A549 (cell line): ENCODE data around the gene RCOR2. TPM values are rescaled to one million over a fixed set of nuclear protein-coding genes. Genes with fewer than 3 reads are reported as not detected.

Source experiments
- ATAC-seq, 2 experiments: fragments of 200-7000 bp in 1 of 2; fragments of >200 bp in 1 of 2; cut with Nextera tagmentation in 1 of 2; cut with Tn5 transposase in 1 of 2; 3 replicates each; pipeline versions ENCODE4 v1.8.0 to v1.9.1; 2018 to 2020; ENCODE audit warnings: mild to moderate bottlenecking in 1 of 2, moderate library complexity in 1 of 2
- CTCF ChIA-PET: fragments of 300-600 bp; sonication (Branson Sonifier 250); formaldehyde crosslinking; extraction: SDS; loops from one replicate; lab custom pipeline; 2021; ENCODE audit warnings: antibody characterized with exemption, inconsistent platforms; lab: Yijun Ruan, JAX
- POLR2A ChIA-PET: fragments of 350-600 bp; formaldehyde crosslinking; extraction: SDS; loops from one replicate; lab custom pipeline; 2021; ENCODE audit warnings: antibody characterized with exemption, inconsistent platforms; lab: Yijun Ruan, JAX
- DNase-seq, 2 experiments: peaks; one replicate each; pipeline versions ENCODE4 v3.0.0 to v3.0.0-alpha.2; 2011 to 2016; ENCODE audit warnings: low read depth in 1 of 2, low spot score in 1 of 2
- FAIRE-seq: peaks from 2 replicates; lab custom pipeline; 2011; peaks lifted over from hg19 to GRCh38; lab: Jason Lieb, UNC
- H3K27ac ChIP-seq, 2 experiments: fragments of >200 bp; sonication (Bioruptor Twin); formaldehyde crosslinking; 3 replicates each; pipeline ENCODE4 v1.5.1; 2016 to 2017
- H3K4me1 ChIP-seq: fragments of >200 bp; sonication (Bioruptor Twin); formaldehyde crosslinking; 3 replicates; pipeline ENCODE4 v1.6.1; 2016
- H3K4me2 ChIP-seq: fragments of >200 bp; sonication (Bioruptor Twin); formaldehyde crosslinking; 3 replicates; pipeline ENCODE4 v1.6.1; 2016
- H3K4me3 ChIP-seq: fragments of >200 bp; sonication (Bioruptor Twin); formaldehyde crosslinking; 3 replicates; pipeline ENCODE4 v1.5.1; 2016
- H3K9me3 ChIP-seq: fragments of >200 bp; sonication (Bioruptor Twin); formaldehyde crosslinking; 3 replicates; pipeline ENCODE4 v1.6.1; 2016
- BHLHE40 ChIP-seq: IDR thresholded peaks from 2 replicates; pipeline ENCODE4 v1.6.1; 2012; ENCODE audit warnings: low read depth, low read length, inconsistent platforms
- CEBPB ChIP-seq, 2 experiments: fragments of >200 bp in 1 of 2; sonication (Bioruptor Twin) in 1 of 2; formaldehyde crosslinking in 1 of 2; IDR thresholded peaks; 2 replicates each; pipeline ENCODE4 v1.6.1; 2012 to 2016
- CHD4 ChIP-seq: fragments of 200-600 bp; sonication (generic); IDR thresholded peaks from 2 replicates; pipeline ENCODE4 v1.6.1; 2016; ENCODE audit warnings: antibody characterized with exemption, mild to moderate bottlenecking, borderline replicate concordance
- FOSB ChIP-seq: fragments of 250-450 bp; sonication (Bioruptor Pico); IDR thresholded peaks from 2 replicates; pipeline ENCODE4 v1.5.0; 2020; ENCODE audit warnings: mild to moderate bottlenecking, moderate library complexity
- FOXS1 ChIP-seq: fragments of 250-450 bp; sonication (Bioruptor Pico); IDR thresholded peaks from 2 replicates; pipeline ENCODE4 v1.5.0; 2020; ENCODE audit warnings: mild to moderate bottlenecking, moderate library complexity
- GATA3 ChIP-seq: IDR thresholded peaks from 2 replicates; pipeline ENCODE4 v1.6.1; 2012; ENCODE audit warnings: borderline replicate concordance
- HOXB13 ChIP-seq: fragments of 250-450 bp; sonication (Bioruptor Pico); IDR thresholded peaks from 2 replicates; pipeline ENCODE4 v1.5.0; 2020; ENCODE audit warnings: low read depth, mild to moderate bottlenecking, moderate library complexity
- MAFK ChIP-seq: fragments of 450-650 bp; IDR thresholded peaks from 2 replicates; pipeline ENCODE4 v1.6.1; 2014; ENCODE audit not compliant: partially characterized antibody
- MYC ChIP-seq: IDR thresholded peaks from 2 replicates; pipeline ENCODE4 v1.6.1; 2012; ENCODE audit warnings: mild to moderate bottlenecking, inconsistent platforms, low read length, improper control_type of control experiment, borderline replicate concordance
- PHF8 ChIP-seq: fragments of 200-600 bp; sonication (generic); IDR thresholded peaks from 2 replicates; pipeline ENCODE4 v1.6.1; 2016; ENCODE audit warnings: low read depth, mild to moderate bottlenecking, antibody characterized with exemption, moderate library complexity, borderline replicate concordance
- POLR2A ChIP-seq: IDR thresholded peaks from 2 replicates; pipeline ENCODE4 v1.6.1; 2012; ENCODE audit warnings: mild to moderate bottlenecking, low read length
- RAD21 ChIP-seq, 2 experiments: fragments of >200 bp in 1 of 2; sonication (Bioruptor Twin) in 1 of 2; formaldehyde crosslinking in 1 of 2; IDR thresholded peaks in 1 of 2; conservative IDR thresholded peaks in 1 of 2; 2 replicates in 1 of 2; 3 replicates in 1 of 2; pipeline ENCODE4 v1.6.1; 2012 to 2018; ENCODE audit warnings: inconsistent platforms in 1 of 2
- RFX5 ChIP-seq: fragments of 450-650 bp; IDR thresholded peaks from 2 replicates; pipeline ENCODE4 v1.7.1; 2014; ENCODE audit warnings: antibody characterized with exemption, mild to moderate bottlenecking, moderate library complexity
- ZFP36 ChIP-seq: fragments of 450-650 bp; IDR thresholded peaks from 2 replicates; pipeline ENCODE4 v1.6.1; 2014; ENCODE audit warnings: borderline replicate concordance; ENCODE audit not compliant: partially characterized antibody
- ZNF302 ChIP-seq: fragments of 250-450 bp; sonication (Bioruptor Pico); IDR thresholded peaks from 2 replicates; pipeline ENCODE4 v1.9.0; 2021; ENCODE audit warnings: inconsistent platforms, mild to moderate bottlenecking, moderate library complexity
- WGBS: methylation state at CpG from one replicate; pipeline ENCODE4 v1.1.6; 2017; ENCODE audit errors: missing lambda C conversion rate; 5-methylcytosine and 5-hydroxymethylcytosine counted together
- polyA plus RNA-seq, 4 experiments: library from polyadenylated mRNA; depleted of rRNA in 3 of 4; stranded (reverse); fragments of >200 nt; fragmentation: RNase III in 1 of 4; extraction: RNeasy Plus Mini Kit Qiagen cat#74134 plus additional on column Dnase treatment in 1 of 4; gene quantifications; 2 replicates in 3 of 4; 3 replicates in 1 of 4; pipeline ENCODE4 v1.2.3, GENCODE V29; 2011 to 2017
- TF ChIP-seq, protein P1 (sequence below): fragments of 200-600 bp; sonication (generic); IDR thresholded peaks from 2 replicates; pipeline ENCODE4 v1.6.1; 2016; ENCODE audit warnings: antibody characterized with exemption, mild to moderate bottlenecking, moderate library complexity
- TF ChIP-seq, protein P2 (sequence below): fragments of 250-450 bp; sonication (Bioruptor Pico); IDR thresholded peaks from 2 replicates; pipeline ENCODE4 v1.5.0; 2021; ENCODE audit warnings: mild to moderate bottlenecking, moderate library complexity, borderline replicate concordance
- TF ChIP-seq, protein P3 (sequence below): fragments of >200 bp; sonication (Bioruptor Twin); formaldehyde crosslinking; IDR thresholded peaks from 3 replicates; pipeline ENCODE4 v1.5.1; 2016
- TF ChIP-seq, protein P4 (sequence below): fragments of 450-650 bp; IDR thresholded peaks from 2 replicates; pipeline ENCODE4 v1.6.1; 2014; ENCODE audit warnings: antibody characterized with exemption
- TF ChIP-seq, protein P5 (sequence below): IDR thresholded peaks from 2 replicates; pipeline ENCODE4 v1.6.1; 2012

Gene RCOR2
- polyA plus RNA-seq, 2 of the 4 experiments (the other 2 are of a cell fraction), result 0.46 to 2.5 TPM

DNA sequence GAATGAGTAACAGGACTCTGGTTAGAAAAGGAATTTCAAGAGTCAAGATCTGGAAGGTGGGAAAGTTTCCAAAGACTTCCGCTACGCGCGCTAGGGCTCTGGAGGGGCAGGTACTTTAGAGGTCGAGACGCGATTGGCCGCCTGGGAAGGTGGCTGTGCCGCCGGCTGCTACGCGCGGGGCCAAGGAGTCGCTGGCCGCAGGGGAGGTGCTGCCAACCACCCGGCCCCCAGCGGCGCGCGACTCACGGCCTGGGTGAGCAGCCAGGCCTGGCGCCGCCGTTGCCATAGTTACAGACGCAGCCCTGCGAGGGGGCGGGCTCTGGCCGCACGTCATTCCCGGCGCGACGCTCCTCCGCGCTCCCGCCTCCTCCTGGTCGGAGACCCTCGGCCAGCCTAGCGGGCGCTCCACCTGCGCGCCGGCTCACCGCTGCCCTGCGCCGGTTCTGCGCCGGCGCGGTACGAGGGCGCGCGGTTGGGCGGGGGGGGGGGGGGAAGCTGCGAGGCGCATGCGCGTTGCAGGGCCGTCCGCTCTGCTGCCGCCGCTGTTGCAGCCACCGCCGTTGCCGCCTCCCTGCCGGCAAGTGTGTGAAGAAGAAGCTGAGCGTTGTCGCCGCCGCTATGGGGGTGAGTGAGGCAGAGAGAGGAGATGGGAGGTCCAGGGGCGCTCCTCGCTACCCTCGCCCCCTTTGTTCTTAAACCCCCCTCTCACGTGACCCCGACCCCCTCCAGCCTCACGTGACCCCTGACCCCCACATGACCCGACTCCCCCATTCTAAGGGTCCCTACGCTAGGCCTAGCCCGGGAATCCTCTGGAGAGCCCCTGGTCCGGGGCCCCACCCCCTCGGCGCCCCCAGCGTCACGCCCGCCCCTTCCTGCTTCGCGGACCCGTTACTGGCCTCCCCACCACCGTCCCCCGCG lies 21.8 kb upstream of the RCOR2 start, which contains the start of gene NAA40 (continued):
- TF ChIP-seq CEBPB (IDR thresholded peaks at IDR 0.05) (no peak), FOSB (CRISPR knock-in tag) (no peak), POLR2A (peak; percentile 84), BHLHE40 (peak; percentile 52; the same call in 1 of the 2 replicates), RAD21 (conservative IDR thresholded peaks at IDR 0.05 in 1 of 2, IDR thresholded peaks at IDR 0.05 in 1 of 2) (no peak), ZFP36 (no peak), MAFK (no peak), HOXB13 (CRISPR knock-in tag) (no peak), MYC (0 out of 2 replicates have a peak, but pooled peaks have one; percentile 62), ZNF302 (CRISPR knock-in tag) (no peak), GATA3 (no peak), FOXS1 (no peak)
- TF ChIP-seq, protein P1, sequence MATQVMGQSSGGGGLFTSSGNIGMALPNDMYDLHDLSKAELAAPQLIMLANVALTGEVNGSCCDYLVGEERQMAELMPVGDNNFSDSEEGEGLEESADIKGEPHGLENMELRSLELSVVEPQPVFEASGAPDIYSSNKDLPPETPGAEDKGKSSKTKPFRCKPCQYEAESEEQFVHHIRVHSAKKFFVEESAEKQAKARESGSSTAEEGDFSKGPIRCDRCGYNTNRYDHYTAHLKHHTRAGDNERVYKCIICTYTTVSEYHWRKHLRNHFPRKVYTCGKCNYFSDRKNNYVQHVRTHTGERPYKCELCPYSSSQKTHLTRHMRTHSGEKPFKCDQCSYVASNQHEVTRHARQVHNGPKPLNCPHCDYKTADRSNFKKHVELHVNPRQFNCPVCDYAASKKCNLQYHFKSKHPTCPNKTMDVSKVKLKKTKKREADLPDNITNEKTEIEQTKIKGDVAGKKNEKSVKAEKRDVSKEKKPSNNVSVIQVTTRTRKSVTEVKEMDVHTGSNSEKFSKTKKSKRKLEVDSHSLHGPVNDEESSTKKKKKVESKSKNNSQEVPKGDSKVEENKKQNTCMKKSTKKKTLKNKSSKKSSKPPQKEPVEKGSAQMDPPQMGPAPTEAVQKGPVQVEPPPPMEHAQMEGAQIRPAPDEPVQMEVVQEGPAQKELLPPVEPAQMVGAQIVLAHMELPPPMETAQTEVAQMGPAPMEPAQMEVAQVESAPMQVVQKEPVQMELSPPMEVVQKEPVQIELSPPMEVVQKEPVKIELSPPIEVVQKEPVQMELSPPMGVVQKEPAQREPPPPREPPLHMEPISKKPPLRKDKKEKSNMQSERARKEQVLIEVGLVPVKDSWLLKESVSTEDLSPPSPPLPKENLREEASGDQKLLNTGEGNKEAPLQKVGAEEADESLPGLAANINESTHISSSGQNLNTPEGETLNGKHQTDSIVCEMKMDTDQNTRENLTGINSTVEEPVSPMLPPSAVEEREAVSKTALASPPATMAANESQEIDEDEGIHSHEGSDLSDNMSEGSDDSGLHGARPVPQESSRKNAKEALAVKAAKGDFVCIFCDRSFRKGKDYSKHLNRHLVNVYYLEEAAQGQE, result peak; percentile 39; the same call in 1 of the 2 replicates

DNA sequence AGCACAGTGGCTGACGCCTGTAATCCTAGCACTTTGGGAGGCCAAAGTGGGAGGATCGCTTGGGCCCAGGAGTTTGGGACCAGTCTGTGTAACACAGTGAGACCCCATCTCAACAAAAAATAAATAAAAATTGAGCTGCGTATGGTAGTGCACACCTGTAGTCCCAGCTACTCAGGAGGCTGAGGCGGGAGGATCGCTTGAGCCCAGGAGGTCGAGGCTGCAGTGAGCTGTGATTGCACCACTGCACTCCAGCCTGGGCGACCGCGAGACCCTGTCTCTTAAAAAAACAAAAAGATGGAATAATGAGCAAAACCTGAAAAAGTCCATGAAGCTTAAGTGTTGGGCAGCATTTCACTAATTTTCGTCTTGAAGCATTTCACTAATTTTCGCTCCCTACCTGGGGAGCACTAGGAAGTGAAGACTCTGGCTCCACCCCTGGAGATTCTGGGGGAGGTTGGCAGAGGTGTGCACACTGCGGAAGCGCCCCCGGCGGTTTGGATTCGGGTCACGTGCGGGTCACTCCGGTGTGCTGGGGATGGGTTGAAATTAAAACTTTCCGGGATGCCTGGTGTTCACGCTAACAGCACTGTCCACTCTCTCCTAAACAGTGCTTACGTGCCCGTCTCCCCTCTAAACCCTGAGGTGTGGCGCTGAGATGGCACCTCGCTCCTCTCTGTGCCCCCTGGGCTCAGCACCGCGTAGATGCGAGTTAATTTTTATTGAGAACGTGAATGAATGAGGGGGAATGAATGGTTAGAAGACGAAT lies 20.9 kb upstream of the RCOR2 start:
- CTCF ChIA-PET, result interaction anchor here (1.0 to 2.0 kb wide), 3 partner anchors 99 to 104 kb away, joined by 4 to 10 read pairs (median 4); partner anchors contain the start of gene MARK2
- TF ChIP-seq BHLHE40, result peak; percentile 69
- TF ChIP-seq, protein P2, sequence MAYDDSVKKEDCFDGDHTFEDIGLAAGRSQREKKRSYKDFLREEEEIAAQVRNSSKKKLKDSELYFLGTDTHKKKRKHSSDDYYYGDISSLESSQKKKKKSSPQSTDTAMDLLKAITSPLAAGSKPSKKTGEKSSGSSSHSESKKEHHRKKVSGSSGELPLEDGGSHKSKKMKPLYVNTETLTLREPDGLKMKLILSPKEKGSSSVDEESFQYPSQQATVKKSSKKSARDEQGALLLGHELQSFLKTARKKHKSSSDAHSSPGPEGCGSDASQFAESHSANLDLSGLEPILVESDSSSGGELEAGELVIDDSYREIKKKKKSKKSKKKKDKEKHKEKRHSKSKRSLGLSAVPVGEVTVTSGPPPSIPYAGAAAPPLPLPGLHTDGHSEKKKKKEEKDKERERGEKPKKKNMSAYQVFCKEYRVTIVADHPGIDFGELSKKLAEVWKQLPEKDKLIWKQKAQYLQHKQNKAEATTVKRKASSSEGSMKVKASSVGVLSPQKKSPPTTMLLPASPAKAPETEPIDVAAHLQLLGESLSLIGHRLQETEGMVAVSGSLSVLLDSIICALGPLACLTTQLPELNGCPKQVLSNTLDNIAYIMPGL (CRISPR knock-in tag), result peak; percentile 29; the same call in 1 of the 2 replicates
- TF ChIP-seq, protein P3, sequence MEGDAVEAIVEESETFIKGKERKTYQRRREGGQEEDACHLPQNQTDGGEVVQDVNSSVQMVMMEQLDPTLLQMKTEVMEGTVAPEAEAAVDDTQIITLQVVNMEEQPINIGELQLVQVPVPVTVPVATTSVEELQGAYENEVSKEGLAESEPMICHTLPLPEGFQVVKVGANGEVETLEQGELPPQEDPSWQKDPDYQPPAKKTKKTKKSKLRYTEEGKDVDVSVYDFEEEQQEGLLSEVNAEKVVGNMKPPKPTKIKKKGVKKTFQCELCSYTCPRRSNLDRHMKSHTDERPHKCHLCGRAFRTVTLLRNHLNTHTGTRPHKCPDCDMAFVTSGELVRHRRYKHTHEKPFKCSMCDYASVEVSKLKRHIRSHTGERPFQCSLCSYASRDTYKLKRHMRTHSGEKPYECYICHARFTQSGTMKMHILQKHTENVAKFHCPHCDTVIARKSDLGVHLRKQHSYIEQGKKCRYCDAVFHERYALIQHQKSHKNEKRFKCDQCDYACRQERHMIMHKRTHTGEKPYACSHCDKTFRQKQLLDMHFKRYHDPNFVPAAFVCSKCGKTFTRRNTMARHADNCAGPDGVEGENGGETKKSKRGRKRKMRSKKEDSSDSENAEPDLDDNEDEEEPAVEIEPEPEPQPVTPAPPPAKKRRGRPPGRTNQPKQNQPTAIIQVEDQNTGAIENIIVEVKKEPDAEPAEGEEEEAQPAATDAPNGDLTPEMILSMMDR, result no peak
- 0 out of 2 replicates have a peak, but pooled peaks have one; percentile 11 for TF ChIP-seq RFX5
- peak; percentile 52; the same call in 1 of the 2 replicates for TF ChIP-seq PHF8
- no peak for TF ChIP-seq CHD4
- TF ChIP-seq, protein P4, sequence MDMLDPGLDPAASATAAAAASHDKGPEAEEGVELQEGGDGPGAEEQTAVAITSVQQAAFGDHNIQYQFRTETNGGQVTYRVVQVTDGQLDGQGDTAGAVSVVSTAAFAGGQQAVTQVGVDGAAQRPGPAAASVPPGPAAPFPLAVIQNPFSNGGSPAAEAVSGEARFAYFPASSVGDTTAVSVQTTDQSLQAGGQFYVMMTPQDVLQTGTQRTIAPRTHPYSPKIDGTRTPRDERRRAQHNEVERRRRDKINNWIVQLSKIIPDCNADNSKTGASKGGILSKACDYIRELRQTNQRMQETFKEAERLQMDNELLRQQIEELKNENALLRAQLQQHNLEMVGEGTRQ, result peak; percentile 82
- TF ChIP-seq, protein P5, sequence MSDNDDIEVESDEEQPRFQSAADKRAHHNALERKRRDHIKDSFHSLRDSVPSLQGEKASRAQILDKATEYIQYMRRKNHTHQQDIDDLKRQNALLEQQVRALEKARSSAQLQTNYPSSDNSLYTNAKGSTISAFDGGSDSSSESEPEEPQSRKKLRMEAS, result peak; percentile 66
- 22% methylated on average over 28 of the region's 30 CpGs for WGBS
- POLR2A ChIA-PET, result interaction anchor here (1.0 to 1.5 kb wide), 3 partner anchors 99 to 1096 kb away, joined by 3 to 6 read pairs (median 6); partner anchors contain the start of gene MARK2
- peak overlapping the region; percentile 82 for H3K4me3 ChIP-seq
- no peaks in the 10 kb centered on the region for H3K9me3 ChIP-seq
- DNase-seq, result peak in 1 of 2 experiments; percentile 87
- H3K27ac ChIP-seq, result peak overlapping the region; percentile 81 to 97
- FAIRE-seq, result no peak
- ATAC-seq, result peak; percentile 55 to 70
- H3K4me1 ChIP-seq, result peaks cover 11% of the 10 kb centered on the region
- peak overlapping the region; percentile 75 for H3K4me2 ChIP-seq
